Measurements from ENCODE around the gene ACYP1.

- TF ChIP-seq CTCF (IDR thresholded peaks at IDR 0.05; ENCODE audit: extremely low read depth in 1 of 2, insufficient read depth in 1 of 2, low read depth in 1 of 2, low read length in 2 of 2) (no peak), EZH2 (IDR thresholded peaks at IDR 0.05; ENCODE audit: borderline replicate concordance, low read depth, low read length, severe bottlenecking) (no peak), MAX (IDR thresholded peaks at IDR 0.05; ENCODE audit: insufficient read depth, insufficient read length) (no peak), MYC (IDR thresholded peaks at IDR 0.05; ENCODE audit: low read depth, low read length) (no peak), POLR2AphosphoS5 (IDR thresholded peaks at IDR 0.05; ENCODE audit: insufficient read depth, low read depth, low read length) (no peak), POLR2A (IDR thresholded peaks at IDR 0.05; ENCODE audit: low read depth, low read length) (no peak)
Observed at GRCh38 chr14:75046275-75046674, 17.5 kb downstream of the ACYP1 start.
